Caco-2 (cell line): ENCODE results near the gene KIAA0408. TPM values are rescaled to one million over a fixed set of nuclear protein-coding genes. Genes with fewer than 3 reads are reported as not detected.

Source experiments
- BruUV-seq: library from RNA; stranded (reverse); fragments of 400-500 nt; replicated peaks from 2 replicates; lab custom pipeline; 2021; lab: Mats Ljungman, UMichigan
- CTCF ChIA-PET: fragments of 300-600 bp; sonication (Branson Sonifier 250); formaldehyde crosslinking; loops from one replicate; lab custom pipeline; 2022; ENCODE audit warnings: antibody characterized with exemption; lab: Charles Lee
- POLR2A ChIA-PET: fragments of 300-600 bp; sonication (Branson Sonifier 250); formaldehyde crosslinking; loops from one replicate; lab custom pipeline; 2022; ENCODE audit warnings: antibody characterized with exemption; lab: Charles Lee
- DNase-seq, 2 experiments: peaks; one replicate each; pipeline versions ENCODE4 v3.0.0 to v3.0.0-alpha.2; 2020 to 2022
- H3K27me3 ChIP-seq: replicated peaks from 2 replicates; pipeline ENCODE4 v1.6.0; 2011; ENCODE audit warnings: low read length; ENCODE audit not compliant: control insufficient read depth, insufficient read depth
- H3K36me3 ChIP-seq: 2 replicates; pipeline ENCODE4 v1.5.1; 2011; ENCODE audit warnings: low read length; ENCODE audit not compliant: control insufficient read depth, insufficient read depth
- H3K4me1 ChIP-seq: fragments of 250-450 bp; sonication (Bioruptor Pico); 2 replicates; pipeline ENCODE4 v1.5.1; 2020; ENCODE audit warnings: mild to moderate bottlenecking
- H3K4me3 ChIP-seq: 2 replicates; pipeline ENCODE4 v1.5.1; 2011; ENCODE audit warnings: low read depth, mild to moderate bottlenecking, control low read depth, low read length
- H3K9me3 ChIP-seq: fragments of 250-450 bp; sonication (Bioruptor Pico); 2 replicates; pipeline ENCODE4 v1.5.1; 2020; ENCODE audit warnings: mild to moderate bottlenecking, moderate library complexity
- H3K27ac Mint-ChIP-seq: one replicate; pipeline ENCODE4 v1.8.0; 2022; ENCODE audit warnings: mixed read lengths; ENCODE audit not compliant: unreplicated experiment
- H3K27me3 Mint-ChIP-seq: one replicate; pipeline ENCODE4 v1.8.0; 2022; ENCODE audit warnings: mixed read lengths; ENCODE audit not compliant: insufficient read depth, unreplicated experiment
- H3K36me3 Mint-ChIP-seq: one replicate; pipeline ENCODE4 v1.8.0; 2022; ENCODE audit warnings: mild to moderate bottlenecking, mixed read lengths; ENCODE audit not compliant: insufficient read depth, unreplicated experiment
- H3K4me1 Mint-ChIP-seq: one replicate; pipeline ENCODE4 v1.8.0; 2022; ENCODE audit warnings: low read depth, mixed read lengths; ENCODE audit not compliant: unreplicated experiment
- H3K4me3 Mint-ChIP-seq: one replicate; pipeline ENCODE4 v1.8.0; 2022; ENCODE audit warnings: mild to moderate bottlenecking, moderate library complexity, mixed read lengths; ENCODE audit not compliant: unreplicated experiment
- H3K9me3 Mint-ChIP-seq: one replicate; pipeline ENCODE4 v1.8.0; 2022; ENCODE audit warnings: mixed read lengths; ENCODE audit not compliant: unreplicated experiment
- intact Hi-C: fragments of 100-400 bp; cut with micrococcal nuclease; formaldehyde crosslinking; loops from one replicate; pipeline ENCODE4 v1.10.0; 2022; ENCODE audit not compliant: unreplicated experiment
- total RNA-seq: library from RNA; stranded (reverse); gene quantifications from 2 replicates; pipeline ENCODE4 v1.2.3, GENCODE V29; 2022
- TF ChIP-seq, protein P1 (sequence below), 2 experiments: fragments of 200-600 bp in 1 of 2; IDR thresholded peaks; 1 replicate in 1 of 2; 2 replicates in 1 of 2; pipeline versions ENCODE4 v1.5.1 to v1.8.0; 2011 to 2022; ENCODE audit warnings: antibody characterized with exemption in 1 of 2, control low read depth in 1 of 2, inconsistent platforms in 1 of 2, low read depth in 1 of 2, low read length in 1 of 2, mild to moderate bottlenecking in 1 of 2, moderate library complexity in 1 of 2; ENCODE audit not compliant: insufficient read depth in 1 of 2, severe bottlenecking in 1 of 2, unreplicated experiment in 1 of 2

Gene KIAA0408
- total RNA-seq, 1 experiment from 2014 or later: not detected

DNA sequence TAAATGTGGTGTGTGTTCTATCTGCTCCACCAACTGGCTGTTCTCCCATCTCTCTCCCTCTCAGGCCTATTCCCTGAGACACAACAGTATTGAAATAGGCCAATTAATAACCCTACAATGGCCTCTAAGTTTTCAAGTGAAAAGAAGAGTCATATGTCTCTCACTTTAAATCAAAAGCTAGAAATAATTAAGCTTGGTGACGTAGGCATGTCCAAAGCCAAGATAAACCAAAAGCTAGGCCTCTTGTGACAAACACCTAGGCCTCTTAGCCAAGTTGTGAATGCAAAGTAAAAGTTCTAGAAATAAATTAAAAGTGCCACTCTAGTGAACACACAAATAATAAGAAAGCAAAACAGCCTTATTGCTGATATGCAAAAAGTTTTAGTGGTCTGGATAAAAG lies 30.1 kb upstream of the KIAA0408 start:
- H3K27me3 Mint-ChIP-seq: peaks cover 2% of the 10 kb centered on the region
- Histone ChIP-seq H3K4me3 (no peak overlapping the region), H3K36me3 (no peaks in the 10 kb centered on the region), H3K9me3 (no peaks in the 10 kb centered on the region), H3K27me3 (no peaks in the 10 kb centered on the region), H3K4me1 (peaks cover 5% of the 10 kb centered on the region; the same call in 1 of the 2 replicates)
- intact Hi-C loops: loop anchor here (10.0 kb wide), 1 partner anchor 904 kb away; no protein-coding TSS in a partner anchor
- DNase-seq: no peak
- H3K27ac Mint-ChIP-seq: no peak overlapping the region
- no peaks in the 10 kb centered on the region for H3K36me3 Mint-ChIP-seq
- H3K4me1 Mint-ChIP-seq: no peaks in the 10 kb centered on the region
- no TSS peak for BruUV-seq
- CTCF ChIA-PET: no interaction called here
- H3K4me3 Mint-ChIP-seq: no peak overlapping the region
- POLR2A ChIA-PET: no interaction called here
- no peaks in the 10 kb centered on the region for H3K9me3 Mint-ChIP-seq
- TF ChIP-seq, protein P1, sequence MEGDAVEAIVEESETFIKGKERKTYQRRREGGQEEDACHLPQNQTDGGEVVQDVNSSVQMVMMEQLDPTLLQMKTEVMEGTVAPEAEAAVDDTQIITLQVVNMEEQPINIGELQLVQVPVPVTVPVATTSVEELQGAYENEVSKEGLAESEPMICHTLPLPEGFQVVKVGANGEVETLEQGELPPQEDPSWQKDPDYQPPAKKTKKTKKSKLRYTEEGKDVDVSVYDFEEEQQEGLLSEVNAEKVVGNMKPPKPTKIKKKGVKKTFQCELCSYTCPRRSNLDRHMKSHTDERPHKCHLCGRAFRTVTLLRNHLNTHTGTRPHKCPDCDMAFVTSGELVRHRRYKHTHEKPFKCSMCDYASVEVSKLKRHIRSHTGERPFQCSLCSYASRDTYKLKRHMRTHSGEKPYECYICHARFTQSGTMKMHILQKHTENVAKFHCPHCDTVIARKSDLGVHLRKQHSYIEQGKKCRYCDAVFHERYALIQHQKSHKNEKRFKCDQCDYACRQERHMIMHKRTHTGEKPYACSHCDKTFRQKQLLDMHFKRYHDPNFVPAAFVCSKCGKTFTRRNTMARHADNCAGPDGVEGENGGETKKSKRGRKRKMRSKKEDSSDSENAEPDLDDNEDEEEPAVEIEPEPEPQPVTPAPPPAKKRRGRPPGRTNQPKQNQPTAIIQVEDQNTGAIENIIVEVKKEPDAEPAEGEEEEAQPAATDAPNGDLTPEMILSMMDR (IDR thresholded peaks at IDR 0.05; ENCODE audit: insufficient read depth in 1 of 2, low read depth in 1 of 2, low read length in 1 of 2, severe bottlenecking in 1 of 2, unreplicated experiment in 1 of 2): no peak

DNA sequence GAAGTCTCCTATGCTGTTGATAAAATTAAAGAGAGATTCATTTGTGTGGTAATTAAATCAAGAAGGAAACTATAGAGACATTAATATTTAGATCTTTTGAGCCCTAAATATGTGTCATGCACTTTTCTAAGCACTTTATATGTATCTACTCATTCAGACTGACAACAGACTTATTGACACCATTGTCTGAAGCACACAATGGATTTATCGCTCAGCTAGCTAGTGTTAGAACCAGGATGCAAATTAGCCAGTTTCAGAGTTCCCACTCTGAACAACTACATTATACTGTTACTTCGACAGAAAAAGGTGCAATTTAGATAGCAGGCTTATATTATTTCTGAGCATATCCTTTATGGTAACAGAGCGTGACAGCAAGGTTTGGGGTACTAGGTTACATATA lies 27.7 kb upstream of the KIAA0408 start:
- CTCF ChIA-PET: no interaction called here
- H3K4me1 Mint-ChIP-seq: no peaks in the 10 kb centered on the region

DNA sequence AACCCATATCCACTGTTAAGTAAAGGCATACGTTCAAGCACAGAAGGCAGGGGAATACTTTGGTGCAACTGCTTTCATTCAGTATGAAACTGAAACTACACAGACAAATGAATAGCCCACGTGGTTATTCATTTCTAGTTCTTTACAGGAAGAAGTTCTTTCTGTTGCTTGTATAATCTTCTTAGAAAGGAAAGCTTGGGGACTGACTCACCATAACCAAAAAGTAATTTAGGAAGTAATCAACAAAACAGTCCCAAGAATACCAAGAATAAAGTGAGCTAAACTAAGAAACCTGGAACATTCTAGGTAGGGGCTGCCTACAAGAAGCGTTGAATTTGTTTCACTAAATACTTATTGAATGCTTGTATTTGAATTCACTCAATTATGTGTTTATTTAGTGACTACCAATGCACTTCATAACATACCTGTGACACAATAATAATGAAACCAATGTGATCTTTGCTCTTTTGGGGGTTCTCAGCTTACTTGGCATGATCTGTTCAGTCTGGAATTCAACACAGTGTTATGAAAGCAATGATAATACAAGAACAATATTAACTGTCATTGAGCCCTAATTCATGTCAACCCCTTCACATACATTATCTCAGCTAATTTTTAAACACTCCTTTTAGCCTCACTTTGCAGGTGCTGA lies 25.1 kb upstream of the KIAA0408 start:
- Histone ChIP-seq H3K9me3 (no peaks in the 10 kb centered on the region), H3K27me3 (no peaks in the 10 kb centered on the region), H3K36me3 (no peaks in the 10 kb centered on the region), H3K4me3 (no peak overlapping the region), H3K4me1 (peaks cover 9% of the 10 kb centered on the region)
- BruUV-seq: no TSS peak
- no peaks in the 10 kb centered on the region for H3K4me1 Mint-ChIP-seq
- no peak overlapping the region for H3K4me3 Mint-ChIP-seq
- peaks cover 5% of the 10 kb centered on the region for H3K27me3 Mint-ChIP-seq
- no peak overlapping the region for H3K27ac Mint-ChIP-seq
- ChIA-PET POLR2A (no interaction called here), CTCF (no interaction called here)
- TF ChIP-seq, protein P1 (IDR thresholded peaks at IDR 0.05; ENCODE audit: insufficient read depth in 1 of 2, low read depth in 1 of 2, low read length in 1 of 2, severe bottlenecking in 1 of 2, unreplicated experiment in 1 of 2): no peak
- H3K36me3 Mint-ChIP-seq: no peaks in the 10 kb centered on the region
- H3K9me3 Mint-ChIP-seq: no peaks in the 10 kb centered on the region
- intact Hi-C loops: loop anchor here (10.0 kb wide), 1 partner anchor 900 kb away; no protein-coding TSS in a partner anchor
- DNase-seq: no peak

More for the DNA sequence above, 27.7 kb upstream of the KIAA0408 start:
- H3K36me3 ChIP-seq: no peaks in the 10 kb centered on the region
- TF ChIP-seq, protein P1 (IDR thresholded peaks at IDR 0.05; ENCODE audit: insufficient read depth in 1 of 2, low read depth in 1 of 2, low read length in 1 of 2, severe bottlenecking in 1 of 2, unreplicated experiment in 1 of 2): no peak
- Mint-ChIP-seq H3K4me3 (no peak overlapping the region), H3K9me3 (no peaks in the 10 kb centered on the region), H3K36me3 (no peaks in the 10 kb centered on the region), H3K27me3 (peaks cover 7% of the 10 kb centered on the region), H3K27ac (no peak overlapping the region)
- no peak overlapping the region for H3K4me3 ChIP-seq
- H3K4me1 ChIP-seq: peaks cover 5% of the 10 kb centered on the region
- no peaks in the 10 kb centered on the region for H3K9me3 ChIP-seq
- intact Hi-C loops: loop anchor here (10.0 kb wide), 1 partner anchor 902 kb away; no protein-coding TSS in a partner anchor
- H3K27me3 ChIP-seq: no peaks in the 10 kb centered on the region
- POLR2A ChIA-PET: no interaction called here
- no peak for DNase-seq
- BruUV-seq: no TSS peak
